SU-DHL-6 (cell line): ENCODE data around the gene ZFP36.

ENCODE experiments used
- EZH2phosphoT487 ChIP-seq: fragments of 200-600 bp; sonication (generic), shearing (Covaris generic); conservative IDR thresholded peaks from 2 replicates; pipeline ENCODE4 v1.6.1; 2018; ENCODE audit warnings: mild to moderate bottlenecking, antibody characterized with exemption, low read length, moderate library complexity, mixed read lengths
- TF ChIP-seq, protein P1 (sequence below): fragments of 200-600 bp; sonication (generic); IDR thresholded peaks from one replicate; pipeline ENCODE4 v1.5.1; 2017; ENCODE audit warnings: antibody characterized with exemption, mild to moderate bottlenecking, low read length, moderate library complexity; ENCODE audit not compliant: insufficient read depth, poor library complexity, severe bottlenecking

DNA sequence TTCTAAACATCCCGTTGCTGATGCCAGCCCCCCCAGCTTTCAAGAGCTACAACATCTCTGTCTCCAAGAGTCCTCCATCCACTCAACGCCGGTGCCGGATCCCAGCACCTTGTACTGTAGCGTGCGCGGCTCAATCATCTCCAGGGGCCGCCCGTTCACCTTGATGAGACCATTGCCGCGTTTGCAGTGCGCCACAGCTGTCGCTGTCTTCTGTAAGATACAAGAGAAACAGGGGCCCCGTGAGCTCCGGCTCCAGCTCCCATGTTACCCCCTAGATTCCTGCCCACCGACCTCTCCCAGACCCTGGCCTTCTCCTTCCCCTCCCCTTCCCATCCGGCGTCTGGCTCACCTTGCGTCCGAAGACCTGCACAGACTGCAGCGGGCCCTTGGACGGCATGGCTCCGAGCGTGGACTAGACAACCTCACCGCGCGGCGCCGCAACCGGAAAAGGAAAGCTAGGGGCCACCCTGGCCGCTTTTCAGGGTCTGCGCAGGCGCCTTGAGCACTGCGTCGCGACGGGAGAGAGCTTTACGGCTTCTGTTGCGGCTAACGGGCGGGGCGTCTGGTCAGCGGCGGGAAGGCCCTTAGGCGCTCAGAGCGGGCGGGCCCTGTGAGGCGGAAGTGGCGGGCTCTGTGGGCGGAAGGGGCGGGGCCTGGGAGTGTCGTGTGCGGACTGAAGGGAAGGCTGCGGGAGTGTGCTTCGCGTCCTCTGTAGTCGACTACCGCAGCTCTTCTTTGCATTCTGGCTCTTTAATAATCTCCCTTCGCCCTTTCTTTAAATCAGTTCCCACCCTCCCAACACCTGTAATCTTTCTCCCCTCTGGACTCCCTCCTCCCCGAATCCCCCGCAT, 29.1 kb downstream of the ZFP36 start, which contains the start of gene RPS16:
- TF ChIP-seq, protein P1, sequence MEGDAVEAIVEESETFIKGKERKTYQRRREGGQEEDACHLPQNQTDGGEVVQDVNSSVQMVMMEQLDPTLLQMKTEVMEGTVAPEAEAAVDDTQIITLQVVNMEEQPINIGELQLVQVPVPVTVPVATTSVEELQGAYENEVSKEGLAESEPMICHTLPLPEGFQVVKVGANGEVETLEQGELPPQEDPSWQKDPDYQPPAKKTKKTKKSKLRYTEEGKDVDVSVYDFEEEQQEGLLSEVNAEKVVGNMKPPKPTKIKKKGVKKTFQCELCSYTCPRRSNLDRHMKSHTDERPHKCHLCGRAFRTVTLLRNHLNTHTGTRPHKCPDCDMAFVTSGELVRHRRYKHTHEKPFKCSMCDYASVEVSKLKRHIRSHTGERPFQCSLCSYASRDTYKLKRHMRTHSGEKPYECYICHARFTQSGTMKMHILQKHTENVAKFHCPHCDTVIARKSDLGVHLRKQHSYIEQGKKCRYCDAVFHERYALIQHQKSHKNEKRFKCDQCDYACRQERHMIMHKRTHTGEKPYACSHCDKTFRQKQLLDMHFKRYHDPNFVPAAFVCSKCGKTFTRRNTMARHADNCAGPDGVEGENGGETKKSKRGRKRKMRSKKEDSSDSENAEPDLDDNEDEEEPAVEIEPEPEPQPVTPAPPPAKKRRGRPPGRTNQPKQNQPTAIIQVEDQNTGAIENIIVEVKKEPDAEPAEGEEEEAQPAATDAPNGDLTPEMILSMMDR, result no peak
- TF ChIP-seq EZH2phosphoT487, result no peak
